Esophagus squamous epithelium (tissue), 5 donors: ENCODE data around the gene CCDC110. TPM values are rescaled to one million over a fixed set of nuclear protein-coding genes. Genes with fewer than 3 reads are reported as not detected.
A peak's percentile ranks its signal among the peaks of the same experiment; 100 is the strongest.

Source experiments
- DNase-seq: peaks from one replicate; lab custom pipeline; 2025; lab: John Stamatoyannopoulos, UW
- H3K27ac ChIP-seq, 4 donors: fragments of 200-600 bp; sonication (generic); one replicate each; pipeline ENCODE4 v1.5.1; 2016 to 2019; ENCODE audit warnings: mild to moderate bottlenecking in 1 of 4
- H3K27me3 ChIP-seq, 4 donors: fragments of 200-600 bp; sonication (generic); 1 replicate in 3 of 4; 2 replicates in 1 of 4; pipeline versions ENCODE4 v1.5.1 to v1.6.0; 2017 to 2021; ENCODE audit warnings: antibody characterized with exemption in 1 of 4
- H3K36me3 ChIP-seq, 3 donors: fragments of 200-600 bp; sonication (generic); one replicate each; pipeline ENCODE4 v1.5.1; 2016 to 2019
- H3K4me1 ChIP-seq, 3 donors: fragments of 200-600 bp; sonication (generic); one replicate each; pipeline ENCODE4 v1.5.1; 2017 to 2019
- H3K4me3 ChIP-seq, 4 donors: fragments of 200-600 bp; sonication (generic); 1 replicate in 3 of 4; 2 replicates in 1 of 4; pipeline ENCODE4 v1.5.1; 2016 to 2019; ENCODE audit warnings: mild to moderate bottlenecking in 2 of 4, moderate library complexity in 1 of 4
- H3K9me3 ChIP-seq, 3 donors: fragments of 200-600 bp; sonication (generic); one replicate each; pipeline ENCODE4 v1.5.1; 2016 to 2019
- CTCF ChIP-seq, 6 experiments: fragments of 450-650 bp in 4 of 6; fragments of 200-600 bp in 2 of 6; sonication (generic) in 2 of 6; IDR thresholded peaks; one replicate each; pipeline ENCODE4 v1.5.1; 2016 to 2019; ENCODE audit warnings: antibody characterized with exemption in 6 of 6, mild to moderate bottlenecking in 4 of 6, moderate library complexity in 4 of 6
- POLR2A ChIP-seq, 4 donors: fragments of 450-650 bp; IDR thresholded peaks; one replicate each; pipeline ENCODE4 v1.6.1; 2017; ENCODE audit warnings: antibody characterized with exemption in 4 of 4, mild to moderate bottlenecking in 4 of 4, moderate library complexity in 3 of 4
- WGBS, 2 donors: methylation state at CpG; one replicate each; pipeline ENCODE4 v1.1.5; 2018; 5-methylcytosine and 5-hydroxymethylcytosine counted together
- intact Hi-C: fragments of 100-400 bp; cut with DNase I; formaldehyde crosslinking; loops from one replicate; pipeline ENCODE4 v1.15.0; 2022
- total RNA-seq, 4 donors: library from RNA; depleted of rRNA; stranded (reverse); fragments of >200 nt; gene quantifications; one replicate each; pipeline ENCODE4 v1.1.0, GENCODE V29; 2016
- donor health status: DM: yes; HTN: yes; CAD: no.

The CCDC110 gene
- total RNA-seq, 4 donors from 2014 or later: 0.18 to 2.3 (median 1.3) TPM

GRCh38 chr4:185425647-185426352 is 45.7 kb downstream of the CCDC110 start, which contains the start of gene UFSP2:
UFSP2 (minus strand) TSS chr4:185425964; CDS start chr4:185425868, 96 bp downstream.
- Histone ChIP-seq H3K36me3 (peaks cover 0 to 13% (median 0%) of the 10 kb centered on the region in 3 donors), H3K27me3 (no peaks in the 10 kb centered on the region), H3K4me3 (peak within 1 kb of the TSS; percentile 72 to 97 (median 90)), H3K27ac (peak within 1 kb of the TSS; percentile 92 to 97 (median 96)), H3K9me3 (no peaks in the 10 kb centered on the region), H3K4me1 (peaks cover 7 to 45% (median 11%) of the 10 kb centered on the region in 3 donors)
- DNase-seq: peak; percentile 64
- WGBS, 2 donors: 0 to 5% methylated on average over 4 to 27 of the region's 66 CpGs
- TF ChIP-seq POLR2A (IDR thresholded peaks at IDR 0.05) (peak in 2 of 4 donors; percentile 4 to 86), CTCF (IDR thresholded peaks at IDR 0.05) (peak in 1 of 6 experiments; percentile 18)
- intact Hi-C loops: no loop called here

GRCh38 chr4:185424905-185425646 is 46.5 kb downstream of the CCDC110 start:
- intact Hi-C loops: no loop called here
- Histone ChIP-seq H3K27me3 (no peaks in the 10 kb centered on the region), H3K9me3 (no peaks in the 10 kb centered on the region), H3K36me3 (peaks cover 0 to 19% (median 0%) of the 10 kb centered on the region in 3 donors), H3K4me1 (peaks cover 7 to 45% (median 11%) of the 10 kb centered on the region in 3 donors), H3K4me3 (peak overlapping the region; percentile 72 to 97 (median 90)), H3K27ac (peak overlapping the region; percentile 92 to 97 (median 96))
- no peak for TF ChIP-seq CTCF (IDR thresholded peaks at IDR 0.05)
- TF ChIP-seq POLR2A (IDR thresholded peaks at IDR 0.05): no peak
- DNase-seq: no peak
- 15% methylated on average over 12 to 13 of the region's 13 CpGs for WGBS, 2 donors

DNA sequence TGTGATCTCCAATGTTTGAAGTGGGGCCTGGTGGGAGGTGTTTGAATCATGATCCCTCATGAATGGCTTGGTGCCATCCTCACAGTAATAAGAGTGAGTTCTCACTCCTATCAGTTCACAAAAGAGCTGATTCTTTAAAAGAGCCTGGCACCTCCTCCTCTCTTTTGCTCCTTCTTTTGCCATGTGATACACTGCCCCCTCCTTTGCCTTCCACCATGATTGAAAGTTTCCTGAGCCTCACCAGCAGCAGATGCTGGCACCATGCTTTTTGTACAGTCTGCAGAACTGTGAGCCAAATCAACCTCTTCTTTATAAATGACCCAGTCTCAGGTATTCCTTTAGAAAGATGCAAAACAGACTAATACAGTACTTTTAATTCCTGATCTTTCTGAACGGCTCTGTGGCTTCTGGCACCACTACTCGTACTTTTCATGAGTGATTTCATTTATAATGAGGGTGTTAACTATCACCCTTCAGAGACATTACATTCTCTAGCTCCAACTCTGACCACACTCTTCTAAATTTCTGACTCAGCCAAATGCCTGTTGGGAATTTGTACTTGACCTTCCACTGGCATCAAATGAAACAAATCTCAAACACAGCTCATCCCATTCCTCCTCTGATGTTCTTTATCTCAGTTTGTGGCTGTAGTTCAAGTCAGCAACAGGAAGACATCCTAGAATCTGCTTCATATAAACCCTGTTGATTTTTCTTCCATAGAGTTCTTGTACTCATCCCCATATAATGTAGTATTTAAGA is 50.0 kb downstream of the CCDC110 start:
- intact Hi-C loops: no loop called here
- Histone ChIP-seq H3K27ac (no peak overlapping the region), H3K27me3 (no peaks in the 10 kb centered on the region), H3K36me3 (peaks cover 0 to 50% (median 0%) of the 10 kb centered on the region in 3 donors), H3K4me3 (no peak overlapping the region), H3K4me1 (peaks cover 7 to 44% (median 11%) of the 10 kb centered on the region in 3 donors), H3K9me3 (no peaks in the 10 kb centered on the region)
- DNase-seq: no peak
- TF ChIP-seq CTCF (IDR thresholded peaks at IDR 0.05): no peak
- TF ChIP-seq POLR2A (IDR thresholded peaks at IDR 0.05): no peak
- 22 to 41% methylated on average over 2 of the region's 2 CpGs for WGBS, 2 donors

- no peak for DNase-seq
- Histone ChIP-seq H3K36me3 (peaks cover 0 to 94% (median 0%) of the 10 kb centered on the region in 3 donors), H3K27me3 (no peaks in the 10 kb centered on the region), H3K27ac (no peak overlapping the region), H3K4me3 (no peak overlapping the region), H3K9me3 (no peaks in the 10 kb centered on the region), H3K4me1 (peaks cover 0 to 18% (median 0%) of the 10 kb centered on the region in 3 donors)
- TF ChIP-seq CTCF (IDR thresholded peaks at IDR 0.05): no peak
- no peak for TF ChIP-seq POLR2A (IDR thresholded peaks at IDR 0.05)
- intact Hi-C loops: no loop called here
Observed at GRCh38 chr4:185416955-185417354, 54.6 kb downstream of the CCDC110 start.
